H1 (cell line): ENCODE data around the gene CLEC3A. TPM values are rescaled to one million over a fixed set of nuclear protein-coding genes. Genes with fewer than 3 reads are reported as not detected.

Experiments
- CTCF ChIA-PET: fragments of 300-600 bp; sonication (Branson Sonifier 250); formaldehyde crosslinking; loops from one replicate; lab custom pipeline; 2021; ENCODE audit not compliant: partially characterized antibody; lab: Charles Lee
- POLR2A ChIA-PET: fragments of 300-600 bp; sonication (Branson Sonifier 250); formaldehyde crosslinking; loops from one replicate; lab custom pipeline; 2021; ENCODE audit warnings: inconsistent platforms; ENCODE audit not compliant: partially characterized antibody; lab: Charles Lee
- DNase-seq, 2 experiments: peaks; one replicate each; pipeline versions ENCODE4 v3.0.0 to v3.0.0-alpha.2; 2010 to 2022; ENCODE audit warnings: low spot score in 2 of 2, low read depth in 1 of 2, mixed read lengths in 1 of 2
- FAIRE-seq: peaks from 2 replicates; lab custom pipeline; 2011; peaks lifted over from hg19 to GRCh38; lab: Jason Lieb, UNC
- H2AFZ ChIP-seq: 2 replicates; pipeline ENCODE4 v1.8.1; 2012; ENCODE audit warnings: low read length, inconsistent platforms
- H2AK5ac ChIP-seq: 2 replicates; pipeline ENCODE4 v1.6.1; 2013; ENCODE audit warnings: low read depth, low read length
- H2BK120ac ChIP-seq: replicated peaks from 2 replicates; pipeline ENCODE3; 2013; ENCODE audit warnings: low read depth, low read length, inconsistent platforms
- H2BK12ac ChIP-seq: 2 replicates; pipeline ENCODE4 v1.6.1; 2013; ENCODE audit warnings: low read depth, low read length
- H2BK15ac ChIP-seq: 2 replicates; pipeline ENCODE4 v1.6.1; 2013; ENCODE audit warnings: low read length
- H2BK20ac ChIP-seq: 2 replicates; pipeline ENCODE4 v1.6.1; 2013; ENCODE audit warnings: low read length
- H2BK5ac ChIP-seq: 2 replicates; pipeline ENCODE4 v1.6.1; 2013; ENCODE audit warnings: low read depth, low read length
- H3K14ac ChIP-seq: 2 replicates; pipeline ENCODE4 v1.6.1; 2013; ENCODE audit warnings: inconsistent platforms; ENCODE audit not compliant: insufficient read length
- H3K18ac ChIP-seq: 2 replicates; pipeline ENCODE4 v1.6.1; 2013; ENCODE audit warnings: low read length; ENCODE audit errors: extremely low read depth
- H3K23ac ChIP-seq: 2 replicates; pipeline ENCODE4 v1.6.1; 2013; ENCODE audit warnings: inconsistent platforms; ENCODE audit not compliant: insufficient read length
- H3K23me2 ChIP-seq: 2 replicates; pipeline ENCODE4 v1.6.1; 2013; ENCODE audit warnings: low read depth, low read length
- H3K27ac ChIP-seq: 2 replicates; pipeline ENCODE4 v1.6.1; 2011; ENCODE audit warnings: low read depth, low read length, inconsistent platforms
- H3K27me3 ChIP-seq, 4 experiments: replicated peaks in 1 of 4; 1 replicate in 1 of 4; 2 replicates in 3 of 4; pipeline versions ENCODE4 v1.6.1 to v1.8.1; 2011 to 2013; ENCODE audit warnings: low read length in 3 of 4, mild to moderate bottlenecking in 3 of 4, inconsistent platforms in 2 of 4, mixed read lengths in 2 of 4, moderate library complexity in 1 of 4; ENCODE audit not compliant: control insufficient read depth in 3 of 4, insufficient read depth in 3 of 4; ENCODE audit errors: extremely low read depth in 1 of 4
- H3K36me3 ChIP-seq, 4 experiments: 2 replicates each; pipeline versions ENCODE4 v1.6.1 to v1.8.1; 2011 to 2013; ENCODE audit warnings: mild to moderate bottlenecking in 4 of 4, low read length in 3 of 4, moderate library complexity in 2 of 4, control low read depth in 1 of 4, inconsistent platforms in 1 of 4; ENCODE audit not compliant: insufficient read depth in 4 of 4, control insufficient read depth in 2 of 4
- H3K4ac ChIP-seq: replicated peaks from 2 replicates; pipeline ENCODE3; 2013; ENCODE audit warnings: low read length, low read depth, mixed read lengths, inconsistent platforms; ENCODE audit not compliant: insufficient read length
- H3K4me1 ChIP-seq, 4 experiments: replicated peaks in 1 of 4; 1 replicate in 1 of 4; 2 replicates in 3 of 4; pipeline versions ENCODE4 v1.6.1 to v1.8.1; 2011 to 2013; ENCODE audit warnings: low read length in 3 of 4, inconsistent platforms in 2 of 4, mixed read lengths in 1 of 4; ENCODE audit not compliant: insufficient read depth in 4 of 4, control insufficient read depth in 3 of 4
- H3K4me2 ChIP-seq, 2 experiments: 2 replicates each; pipeline versions ENCODE4 v1.6.1 to v1.8.1; 2011 to 2013; ENCODE audit warnings: low read depth in 2 of 2, low read length in 2 of 2, control low read depth in 1 of 2, inconsistent platforms in 1 of 2, mild to moderate bottlenecking in 1 of 2; ENCODE audit not compliant: insufficient read depth in 1 of 2
- H3K4me3 ChIP-seq, 4 experiments: fragments of 200-600, 300-600 bp in 1 of 4; sonication (generic), shearing (Covaris generic), sonication (Bioruptor Twin) in 1 of 4; 2 replicates each; pipeline versions ENCODE4 v1.5.1 to v1.8.1; 2011 to 2016; ENCODE audit warnings: low read length in 4 of 4, low read depth in 3 of 4, control low read depth in 2 of 4, inconsistent platforms in 2 of 4, mild to moderate bottlenecking in 2 of 4, mixed read lengths in 1 of 4, moderate library complexity in 1 of 4; ENCODE audit not compliant: insufficient read depth in 2 of 4; ENCODE audit errors: extremely low read depth in 1 of 4
- H3K56ac ChIP-seq: replicated peaks from 2 replicates; pipeline ENCODE3; 2013; ENCODE audit warnings: low read depth, mild to moderate bottlenecking, mixed read lengths, low read length, inconsistent platforms; ENCODE audit not compliant: insufficient read length
- H3K79me1 ChIP-seq: 2 replicates; pipeline ENCODE4 v1.6.1; 2013; ENCODE audit warnings: low read depth, low read length, control low read depth
- H3K79me2 ChIP-seq, 2 experiments: 2 replicates each; pipeline versions ENCODE4 v1.6.1 to v1.8.1; 2012 to 2013; ENCODE audit warnings: low read length in 2 of 2, mild to moderate bottlenecking in 2 of 2, inconsistent platforms in 1 of 2; ENCODE audit not compliant: insufficient read depth in 2 of 2, control insufficient read depth in 1 of 2
- H3K9ac ChIP-seq, 4 experiments: replicated peaks in 1 of 4; 1 replicate in 1 of 4; 2 replicates in 3 of 4; pipeline versions ENCODE4 v1.6.1 to v1.8.1; 2011 to 2013; ENCODE audit warnings: low read depth in 3 of 4, low read length in 3 of 4, control low read depth in 2 of 4, mild to moderate bottlenecking in 2 of 4, moderate library complexity in 2 of 4, inconsistent platforms in 1 of 4; ENCODE audit errors: extremely low read depth in 1 of 4
- H3K9me3 ChIP-seq, 2 experiments: 2 replicates each; pipeline versions ENCODE4 v1.6.1 to v1.8.1; 2012 to 2013; ENCODE audit warnings: mild to moderate bottlenecking in 2 of 2, moderate library complexity in 2 of 2, control low read depth in 1 of 2, inconsistent platforms in 1 of 2, low read depth in 1 of 2, low read length in 1 of 2, mixed read lengths in 1 of 2; ENCODE audit not compliant: insufficient read depth in 2 of 2
- H4K20me1 ChIP-seq, 2 experiments: replicated peaks in 1 of 2; 2 replicates each; pipeline versions ENCODE3 to v1.8.1; 2011 to 2013; ENCODE audit warnings: inconsistent platforms in 2 of 2, low read length in 2 of 2, mild to moderate bottlenecking in 1 of 2; ENCODE audit not compliant: insufficient read depth in 2 of 2, control insufficient read depth in 1 of 2
- H4K5ac ChIP-seq: 2 replicates; pipeline ENCODE4 v1.6.1; 2013; ENCODE audit warnings: low read length, low read depth, mixed read lengths, inconsistent platforms; ENCODE audit not compliant: insufficient read length
- H4K8ac ChIP-seq: 2 replicates; pipeline ENCODE4 v1.8.0; 2013; ENCODE audit warnings: mild to moderate bottlenecking, moderate library complexity, low read length, inconsistent platforms; ENCODE audit not compliant: insufficient read depth; ENCODE audit errors: extremely low read depth
- H4K91ac ChIP-seq: replicated peaks from 2 replicates; pipeline ENCODE3; 2013; ENCODE audit warnings: low read length, mixed read lengths, inconsistent platforms; ENCODE audit not compliant: insufficient read length
- MAX ChIP-seq: IDR thresholded peaks from 2 replicates; pipeline ENCODE4 v1.6.1; 2012; ENCODE audit warnings: inconsistent platforms
- RAD21 ChIP-seq, 2 experiments: IDR thresholded peaks in 1 of 2; conservative IDR thresholded peaks in 1 of 2; 2 replicates each; pipeline ENCODE4 v1.6.1; 2011; ENCODE audit warnings: low read depth in 2 of 2, low read length in 2 of 2, improper control_type of control experiment in 1 of 2, inconsistent platforms in 1 of 2, mild to moderate bottlenecking in 1 of 2, moderate library complexity in 1 of 2
- SIX5 ChIP-seq: IDR thresholded peaks from 2 replicates; pipeline ENCODE4 v1.6.1; 2011; ENCODE audit warnings: mild to moderate bottlenecking, low read depth, low read length
- YY1 ChIP-seq: IDR thresholded peaks from 2 replicates; pipeline ENCODE4 v1.6.1; 2011; ENCODE audit warnings: low read depth, mild to moderate bottlenecking, low read length
- WGBS, 2 experiments: shearing (Covaris generic) in 1 of 2; methylation state at CpG; one replicate each; pipeline versions ENCODE4 v1.1.6 to v1.1.7; 2013 to 2015; ENCODE audit warnings: low lambda C conversion rate in 2 of 2, mixed read lengths in 2 of 2, inconsistent platforms in 1 of 2, low coverage in 1 of 2, missing lambda C conversion rate in 1 of 2; ENCODE audit not compliant: insufficient replicate concordance in 2 of 2, insufficient coverage in 1 of 2, insufficient read length in 1 of 2; ENCODE audit errors: extremely low coverage in 1 of 2, missing lambda C conversion rate in 1 of 2; 5-methylcytosine and 5-hydroxymethylcytosine counted together
- polyA plus RNA-seq, 7 experiments: library from polyadenylated mRNA; depleted of rRNA in 3 of 7; stranded (reverse) in 5 of 7; unstranded in 2 of 7; fragments of >200 nt in 5 of 7; fragments of 200-250 nt in 2 of 7; gene quantifications; 1 replicate in 5 of 7; 2 replicates in 1 of 7; 4 replicates in 1 of 7; pipeline versions ENCODE4 v1.2.1 to v1.2.3, GENCODE V29; 2011 to 2013; ENCODE audit warnings: missing spikeins in 2 of 7, mixed read lengths in 2 of 7
- total RNA-seq: library from RNA; stranded (reverse); fragmentation: NEBNext Ultra II Directional; extraction: Animal tissue kit (Norgen Biotek cat#: 25700); gene quantifications from 2 replicates; pipeline ENCODE4 v1.2.1, GENCODE V29; 2021
- TF ChIP-seq, protein P1 (sequence below), 3 experiments: IDR thresholded peaks; 1 replicate in 2 of 3; 2 replicates in 1 of 3; pipeline versions ENCODE4 v1.5.1 to v1.6.1; 2011; ENCODE audit warnings: low read length in 3 of 3, mild to moderate bottlenecking in 3 of 3, inconsistent platforms in 2 of 3, low read depth in 1 of 3, moderate library complexity in 1 of 3; ENCODE audit not compliant: insufficient read depth in 1 of 3; ENCODE audit errors: control extremely low read depth in 1 of 3

The CLEC3A gene
- total and polyA plus RNA-seq, 2 of the 8 experiments (the other 6 are each of a cell fraction or from before 2014, with no cell fraction given): not detected

GRCh38 chr16:78005881-78006280 is 16.5 kb upstream of the CLEC3A start:
- Histone ChIP-seq H3K27ac (no peak overlapping the region), H2BK12ac (no peak overlapping the region), H3K4me1 (no peaks in the 10 kb centered on the region; a peak in 1 of 7 replicates), H3K56ac (no peak overlapping the region), H3K4me2 (no peak overlapping the region), H3K4ac (no peak overlapping the region), H4K8ac (no peak overlapping the region), H3K36me3 (no peaks in the 10 kb centered on the region), H2BK5ac (no peak overlapping the region), H3K18ac (no peak overlapping the region), H2AK5ac (no peak overlapping the region), H3K9ac (no peak overlapping the region), H3K14ac (no peak overlapping the region), H2BK20ac (0 out of 2 replicates have a peak overlapping the region, but pooled peaks have one; percentile 28), H4K91ac (no peak overlapping the region), H3K79me1 (no peaks in the 10 kb centered on the region), H3K9me3 (no peaks in the 10 kb centered on the region), H2BK120ac (no peak overlapping the region), H3K79me2 (no peaks in the 10 kb centered on the region), H3K27me3 (no peaks in the 10 kb centered on the region; a peak in 1 of 7 replicates), H4K5ac (no peak overlapping the region), H2AFZ (no peak overlapping the region), H3K23me2 (no peaks in the 10 kb centered on the region), H3K4me3 (no peak overlapping the region), H3K23ac (no peak overlapping the region), H4K20me1 (no peaks in the 10 kb centered on the region), H2BK15ac (no peak overlapping the region)
- ChIA-PET POLR2A (no interaction called here), CTCF (interaction anchor here (0.7 to 9.1 kb wide), 5 partner anchors 15 to 49 kb away, joined by 3 to 218 read pairs (median 5); no protein-coding TSS in a partner anchor)
- FAIRE-seq (no peak), DNase-seq (peak in 1 of 2 experiments; percentile 65)
- WGBS, 2 experiments: 73% methylated on average over 5 of the region's 5 CpGs; no CpG with 5 or more reads in 1 of the 2 experiments
- TF ChIP-seq RAD21 (IDR thresholded peaks at IDR 0.05 in 1 of 2, conservative IDR thresholded peaks at IDR 0.05 in 1 of 2; ENCODE audit: low read depth in 2 of 2, low read length in 2 of 2): peak; percentile 44 to 60
- TF ChIP-seq SIX5: no peak
- TF ChIP-seq, protein P1, sequence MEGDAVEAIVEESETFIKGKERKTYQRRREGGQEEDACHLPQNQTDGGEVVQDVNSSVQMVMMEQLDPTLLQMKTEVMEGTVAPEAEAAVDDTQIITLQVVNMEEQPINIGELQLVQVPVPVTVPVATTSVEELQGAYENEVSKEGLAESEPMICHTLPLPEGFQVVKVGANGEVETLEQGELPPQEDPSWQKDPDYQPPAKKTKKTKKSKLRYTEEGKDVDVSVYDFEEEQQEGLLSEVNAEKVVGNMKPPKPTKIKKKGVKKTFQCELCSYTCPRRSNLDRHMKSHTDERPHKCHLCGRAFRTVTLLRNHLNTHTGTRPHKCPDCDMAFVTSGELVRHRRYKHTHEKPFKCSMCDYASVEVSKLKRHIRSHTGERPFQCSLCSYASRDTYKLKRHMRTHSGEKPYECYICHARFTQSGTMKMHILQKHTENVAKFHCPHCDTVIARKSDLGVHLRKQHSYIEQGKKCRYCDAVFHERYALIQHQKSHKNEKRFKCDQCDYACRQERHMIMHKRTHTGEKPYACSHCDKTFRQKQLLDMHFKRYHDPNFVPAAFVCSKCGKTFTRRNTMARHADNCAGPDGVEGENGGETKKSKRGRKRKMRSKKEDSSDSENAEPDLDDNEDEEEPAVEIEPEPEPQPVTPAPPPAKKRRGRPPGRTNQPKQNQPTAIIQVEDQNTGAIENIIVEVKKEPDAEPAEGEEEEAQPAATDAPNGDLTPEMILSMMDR (IDR thresholded peaks at IDR 0.05; ENCODE audit: control extremely low read depth in 1 of 3, insufficient read depth in 1 of 3, low read depth in 1 of 3, low read length in 3 of 3): peak in 2 of 3 experiments; percentile 45 to 49; a peak in 3 of 4 replicates
- 0 out of 2 replicates have a peak, but pooled peaks have one; percentile 11 for TF ChIP-seq YY1
- no peak for TF ChIP-seq MAX
